HepG2 (cell line): ENCODE measurements around the gene BACH1.

Experiments used
- BHLHE40 ChIP-seq: IDR thresholded peaks from 2 replicates; pipeline ENCODE4 v1.6.1; 2011; ENCODE audit warnings: low read length, improper control_type of control experiment
- CENPT ChIP-seq: sonication (generic); formaldehyde crosslinking; IDR thresholded peaks from 2 replicates; pipeline ENCODE4 v1.8.0; 2022; ENCODE audit warnings: low read depth, mild to moderate bottlenecking, moderate library complexity, missing genetic modification reagents
- GABPA ChIP-seq, 2 experiments: IDR thresholded peaks; 2 replicates each; pipeline ENCODE4 v1.6.1; 2011 to 2016; ENCODE audit warnings: low read depth in 2 of 2, low read length in 1 of 2, missing biosample characterization in 1 of 2, missing genetic modification characterization in 1 of 2
- RELA ChIP-seq: sonication (generic); formaldehyde crosslinking; IDR thresholded peaks from 2 replicates; pipeline ENCODE4 v1.4.0; 2020; ENCODE audit warnings: missing genetic modification reagents
- TBP ChIP-seq: sonication (generic); formaldehyde crosslinking; IDR thresholded peaks from 2 replicates; pipeline ENCODE4 v1.5.0; 2020; ENCODE audit warnings: missing genetic modification reagents
- TF ChIP-seq, protein P1 (sequence below): sonication (generic); formaldehyde crosslinking; IDR thresholded peaks from 2 replicates; pipeline ENCODE4 v1.5.0; 2020; ENCODE audit warnings: missing genetic modification reagents
- TF ChIP-seq, protein P2 (sequence below): IDR thresholded peaks from 2 replicates; pipeline ENCODE4 v1.6.1; 2016

GRCh38 chr21:29374481-29374880, 75.8 kb downstream of the BACH1 start:
- TF ChIP-seq BHLHE40: no peak
- TF ChIP-seq, protein P1, sequence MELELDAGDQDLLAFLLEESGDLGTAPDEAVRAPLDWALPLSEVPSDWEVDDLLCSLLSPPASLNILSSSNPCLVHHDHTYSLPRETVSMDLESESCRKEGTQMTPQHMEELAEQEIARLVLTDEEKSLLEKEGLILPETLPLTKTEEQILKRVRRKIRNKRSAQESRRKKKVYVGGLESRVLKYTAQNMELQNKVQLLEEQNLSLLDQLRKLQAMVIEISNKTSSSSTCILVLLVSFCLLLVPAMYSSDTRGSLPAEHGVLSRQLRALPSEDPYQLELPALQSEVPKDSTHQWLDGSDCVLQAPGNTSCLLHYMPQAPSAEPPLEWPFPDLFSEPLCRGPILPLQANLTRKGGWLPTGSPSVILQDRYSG (CRISPR knock-in tag): no peak
- no peak for TF ChIP-seq GABPA (IDR thresholded peaks at IDR 0.05; ENCODE audit: low read depth, low read length)
- no peak for TF ChIP-seq GABPA (CRISPR knock-in tag; IDR thresholded peaks at IDR 0.05; ENCODE audit: low read depth)
- TF ChIP-seq, protein P2, sequence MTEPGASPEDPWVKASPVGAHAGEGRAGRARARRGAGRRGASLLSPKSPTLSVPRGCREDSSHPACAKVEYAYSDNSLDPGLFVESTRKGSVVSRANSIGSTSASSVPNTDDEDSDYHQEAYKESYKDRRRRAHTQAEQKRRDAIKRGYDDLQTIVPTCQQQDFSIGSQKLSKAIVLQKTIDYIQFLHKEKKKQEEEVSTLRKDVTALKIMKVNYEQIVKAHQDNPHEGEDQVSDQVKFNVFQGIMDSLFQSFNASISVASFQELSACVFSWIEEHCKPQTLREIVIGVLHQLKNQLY: no peak
- no peak for TF ChIP-seq RELA (CRISPR knock-in tag)
- TF ChIP-seq TBP: no peak
- no peak for TF ChIP-seq CENPT (CRISPR knock-in tag)
